Colon (tissue), 2 donors: ENCODE results near the gene RPE.

Source experiments
- FAIRE-seq: peaks from 2 replicates; lab custom pipeline; 2012; peaks lifted over from hg19 to GRCh38; lab: Jason Lieb, UNC
- donor health status: control.
- donor health status: control.

RPE gene

GRCh38 chr2:210000464-210001324 lies 1.7 kb upstream of the RPE start:
- FAIRE-seq = no peak

GRCh38 chr2:210003359-210003758 lies 921 bp downstream of the RPE start:
- no peak for FAIRE-seq

GRCh38 chr2:210004881-210005280 lies 2.4 kb downstream of the RPE start:
- FAIRE-seq = no peak

GRCh38 chr2:210007895-210008294 lies 5.5 kb downstream of the RPE start:
- FAIRE-seq = no peak

- FAIRE-seq = no peak
Measured at GRCh38 chr2:210009126-210009525, 6.7 kb downstream of the RPE start.

- FAIRE-seq = no peak
Measured at GRCh38 chr2:210009896-210010295, 7.5 kb downstream of the RPE start.

GRCh38 chr2:210020138-210020537 lies 17.7 kb downstream of the RPE start:
- FAIRE-seq = peak; percentile 18

GRCh38 chr2:210022824-210023223 lies 20.4 kb downstream of the RPE start:
- FAIRE-seq = no peak

- no peak for FAIRE-seq
Measured at GRCh38 chr2:210027608-210028007, 25.2 kb downstream of the RPE start.

GRCh38 chr2:210028178-210028577 lies 25.7 kb downstream of the RPE start:
- no peak for FAIRE-seq

GRCh38 chr2:210034087-210034683 lies 31.7 kb downstream of the RPE start:
- FAIRE-seq = no peak

- no peak for FAIRE-seq
Measured at GRCh38 chr2:210035679-210036078, 33.2 kb downstream of the RPE start.

- FAIRE-seq = no peak
Measured at GRCh38 chr2:210038078-210038477, 35.6 kb downstream of the RPE start.

GRCh38 chr2:210046851-210047500 lies 44.5 kb downstream of the RPE start:
- no peak for FAIRE-seq

- no peak for FAIRE-seq
Measured at GRCh38 chr2:210049831-210050230, 47.4 kb downstream of the RPE start.

- no peak for FAIRE-seq
Measured at GRCh38 chr2:210050885-210051284, 48.4 kb downstream of the RPE start.

- no peak for FAIRE-seq
Measured at GRCh38 chr2:210054696-210055095, 52.3 kb downstream of the RPE start.

GRCh38 chr2:210055825-210056224 lies 53.4 kb downstream of the RPE start:
- FAIRE-seq = no peak

- no peak for FAIRE-seq
Measured at GRCh38 chr2:210063306-210063705, 60.9 kb downstream of the RPE start.
